CD4-positive, alpha-beta T cell (primary cell): ENCODE results near the gene KIAA1217. TPM values are rescaled to one million over a fixed set of nuclear protein-coding genes. Genes with fewer than 3 reads are reported as not detected.

ENCODE experiments used
- ATAC-seq: fragments of 200-7000 bp; cut with Tn5 transposase; one replicate; pipeline ENCODE4 v1.10.0; 2022; ENCODE audit warnings: mild to moderate bottlenecking; ENCODE audit not compliant: poor library complexity
- CTCF ChIA-PET: fragments of 350-600 bp; sonication (Branson Sonifier 250); formaldehyde crosslinking; loops from one replicate; lab custom pipeline; 2021; ENCODE audit warnings: antibody characterized with exemption, inconsistent platforms; lab: Charles Lee
- POLR2A ChIA-PET: fragments of 350-600 bp; sonication (Branson Sonifier 250); formaldehyde crosslinking; loops from one replicate; lab custom pipeline; 2021; ENCODE audit warnings: antibody characterized with exemption, inconsistent platforms; lab: Charles Lee
- DNase-seq, 14 experiments: peaks; one replicate each; pipeline ENCODE4 v3.0.0-alpha.2; 2013 to 2020; ENCODE audit warnings: mixed read lengths in 2 of 14
- H3K27ac ChIP-seq, 2 donors: one replicate each; pipeline versions ENCODE4 v1.5.1 to v1.7.0; 2013; ENCODE audit warnings: low read length in 2 of 2, low read depth in 1 of 2, mild to moderate bottlenecking in 1 of 2
- H3K27me3 ChIP-seq, 2 experiments: 1 replicate in 1 of 2; 2 replicates in 1 of 2; pipeline versions ENCODE4 v1.6.1 to v1.7.0; 2013; ENCODE audit warnings: low read length in 2 of 2, control low read depth in 1 of 2, mild to moderate bottlenecking in 1 of 2, moderate library complexity in 1 of 2; ENCODE audit not compliant: insufficient read depth in 2 of 2, control insufficient read depth in 1 of 2
- H3K36me3 ChIP-seq: one replicate; pipeline ENCODE4 v1.6.1; 2013; ENCODE audit warnings: low read length, control low read depth; ENCODE audit not compliant: insufficient read depth
- H3K4me1 ChIP-seq: one replicate; pipeline ENCODE4 v1.6.1; 2013; ENCODE audit warnings: low read length, control low read depth; ENCODE audit not compliant: insufficient read depth
- H3K4me3 ChIP-seq: one replicate; pipeline ENCODE4 v1.5.1; 2013; ENCODE audit warnings: mild to moderate bottlenecking, low read length, moderate library complexity
- H3K9me3 ChIP-seq, 2 experiments: 1 replicate in 1 of 2; 2 replicates in 1 of 2; pipeline versions ENCODE4 v1.6.1 to v1.7.0; 2013; ENCODE audit warnings: low read length in 2 of 2, mild to moderate bottlenecking in 2 of 2, control low read depth in 1 of 2, moderate library complexity in 1 of 2; ENCODE audit not compliant: control insufficient read depth in 1 of 2, insufficient read depth in 1 of 2
- H3K27ac Mint-ChIP-seq: one replicate; pipeline ENCODE4 v1.8.0; 2020; ENCODE audit warnings: mixed read lengths
- H3K27me3 Mint-ChIP-seq: one replicate; pipeline ENCODE4 v1.8.0; 2021; ENCODE audit warnings: mixed read lengths
- H3K36me3 Mint-ChIP-seq: one replicate; pipeline ENCODE4 v1.8.0; 2021; ENCODE audit warnings: low read depth, mixed read lengths
- H3K4me1 Mint-ChIP-seq: one replicate; pipeline ENCODE4 v1.8.0; 2021; ENCODE audit warnings: low read depth, mixed read lengths
- H3K4me3 Mint-ChIP-seq: one replicate; pipeline ENCODE4 v1.8.0; 2020; ENCODE audit warnings: mild to moderate bottlenecking, mixed read lengths
- H3K9me3 Mint-ChIP-seq: one replicate; pipeline ENCODE4 v1.8.0; 2020; ENCODE audit warnings: mixed read lengths
- CTCF ChIP-seq: fragments of 200-600 bp; IDR thresholded peaks from one replicate; pipeline ENCODE4 v1.8.0; 2022; ENCODE audit warnings: antibody characterized with exemption, mild to moderate bottlenecking
- intact Hi-C, 2 experiments: fragments of 100-400 bp; cut with DNase I in 1 of 2; cut with micrococcal nuclease in 1 of 2; formaldehyde crosslinking; loops; one replicate each; pipeline versions ENCODE4 v1.15.1 to v1.9.0; 2023 to 2025; cut with DNase I, micrococcal nuclease
- total RNA-seq, 174 experiments: library from RNA in 2 of 174; stranded (reverse) in 2 of 174; gene quantifications; one replicate each; pipeline ENCODE4 v1.2.3 and lab custom pipeline; 2021 to 2026

Gene KIAA1217
- total RNA-seq, 2 experiments from 2014 or later, result not detected

DNA sequence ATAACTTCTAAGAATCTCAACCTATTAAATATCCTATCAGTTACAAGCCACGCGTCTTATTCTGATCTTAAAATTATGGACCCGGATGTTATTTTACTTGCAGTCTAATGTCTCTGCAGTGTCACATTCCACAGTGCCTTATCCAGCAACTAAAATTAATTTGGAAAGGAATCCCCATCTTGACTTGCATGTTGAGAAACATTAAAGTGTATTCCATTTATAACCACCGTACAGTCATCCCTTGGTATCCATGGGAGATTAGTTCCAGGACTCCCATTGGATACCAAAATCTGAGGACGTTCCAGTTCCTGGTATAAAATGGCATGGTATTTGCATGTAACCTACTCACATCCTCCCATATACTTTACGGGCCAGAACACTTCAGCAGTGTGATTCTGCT, 320.0 kb downstream of the KIAA1217 start:
- Mint-ChIP-seq H3K27me3 (peaks cover 4% of the 10 kb centered on the region), H3K27ac (no peak overlapping the region), H3K9me3 (no peaks in the 10 kb centered on the region), H3K36me3 (no peaks in the 10 kb centered on the region), H3K4me1 (no peaks in the 10 kb centered on the region), H3K4me3 (no peak overlapping the region)
- intact Hi-C loops, result no loop called here
- DNase-seq (no peak), ATAC-seq (no peak)
- Histone ChIP-seq H3K27ac (no peak overlapping the region), H3K36me3 (no peaks in the 10 kb centered on the region), H3K4me1 (no peaks in the 10 kb centered on the region), H3K27me3 (no peaks in the 10 kb centered on the region), H3K4me3 (no peak overlapping the region), H3K9me3 (peaks cover 0 to 4% of the 10 kb centered on the region in 2 experiments)
- POLR2A ChIA-PET, result no interaction called here
- CTCF ChIA-PET, result no interaction called here
- no peak for TF ChIP-seq CTCF

DNA sequence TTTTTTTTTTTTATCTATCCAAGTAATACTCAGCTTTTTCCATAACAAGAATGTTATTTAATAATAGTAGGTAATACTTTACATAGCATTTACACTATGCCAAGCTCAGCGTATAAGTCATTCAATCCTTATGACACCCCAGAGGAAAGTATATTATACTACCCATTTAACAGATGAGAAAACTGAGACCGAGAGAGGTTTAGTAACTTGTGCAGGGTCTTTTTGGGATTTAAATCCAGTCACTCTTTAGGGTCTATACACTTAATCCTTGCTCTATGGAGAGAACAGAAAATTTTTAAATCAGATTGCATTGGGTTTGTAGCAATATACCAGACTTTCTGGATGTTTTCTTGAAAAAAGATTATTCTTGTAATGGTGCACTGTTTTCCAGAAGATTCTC, 322.5 kb downstream of the KIAA1217 start:
- CTCF ChIA-PET, result no interaction called here
- H3K27me3 ChIP-seq, result no peaks in the 10 kb centered on the region
- H3K9me3 ChIP-seq, result no peaks in the 10 kb centered on the region
- no peak overlapping the region for H3K27ac ChIP-seq
- no peaks in the 10 kb centered on the region for H3K36me3 ChIP-seq
- no peak overlapping the region for H3K27ac Mint-ChIP-seq
- H3K4me1 Mint-ChIP-seq, result no peaks in the 10 kb centered on the region
- intact Hi-C loops, result no loop called here
- no peaks in the 10 kb centered on the region for H3K4me1 ChIP-seq
- POLR2A ChIA-PET, result no interaction called here
- ATAC-seq (no peak), DNase-seq (no peak)
- no peak for TF ChIP-seq CTCF
- H3K4me3 ChIP-seq, result no peak overlapping the region
- no peak overlapping the region for H3K4me3 Mint-ChIP-seq
- peaks cover 4% of the 10 kb centered on the region for H3K27me3 Mint-ChIP-seq
- H3K36me3 Mint-ChIP-seq, result no peaks in the 10 kb centered on the region
- H3K9me3 Mint-ChIP-seq, result no peaks in the 10 kb centered on the region

GRCh38 chr10:24533981-24534380, 325.0 kb downstream of the KIAA1217 start:
- no peaks in the 10 kb centered on the region for H3K9me3 ChIP-seq
- H3K27ac ChIP-seq, result no peak overlapping the region
- POLR2A ChIA-PET, result no interaction called here
- H3K36me3 ChIP-seq, result no peaks in the 10 kb centered on the region
- DNase-seq, result no peak
- ATAC-seq, result no peak
- Mint-ChIP-seq H3K36me3 (no peaks in the 10 kb centered on the region), H3K4me1 (no peaks in the 10 kb centered on the region), H3K27ac (no peak overlapping the region), H3K27me3 (peaks cover 4% of the 10 kb centered on the region), H3K9me3 (no peaks in the 10 kb centered on the region), H3K4me3 (no peak overlapping the region)
- TF ChIP-seq CTCF, result no peak
- CTCF ChIA-PET, result no interaction called here
- no peaks in the 10 kb centered on the region for H3K27me3 ChIP-seq
- no peak overlapping the region for H3K4me3 ChIP-seq
- intact Hi-C loops, result no loop called here
- H3K4me1 ChIP-seq, result no peaks in the 10 kb centered on the region
